GM12874 (cell line): ENCODE measurements around the gene TRIM3.

Experiments
- TF ChIP-seq, protein P1 (sequence below): IDR thresholded peaks from 2 replicates; pipeline ENCODE4 v1.5.1; 2011; ENCODE audit warnings: low read depth, mild to moderate bottlenecking, control low read depth, low read length, moderate library complexity; ENCODE audit not compliant: insufficient read depth

TRIM3 gene

DNA sequence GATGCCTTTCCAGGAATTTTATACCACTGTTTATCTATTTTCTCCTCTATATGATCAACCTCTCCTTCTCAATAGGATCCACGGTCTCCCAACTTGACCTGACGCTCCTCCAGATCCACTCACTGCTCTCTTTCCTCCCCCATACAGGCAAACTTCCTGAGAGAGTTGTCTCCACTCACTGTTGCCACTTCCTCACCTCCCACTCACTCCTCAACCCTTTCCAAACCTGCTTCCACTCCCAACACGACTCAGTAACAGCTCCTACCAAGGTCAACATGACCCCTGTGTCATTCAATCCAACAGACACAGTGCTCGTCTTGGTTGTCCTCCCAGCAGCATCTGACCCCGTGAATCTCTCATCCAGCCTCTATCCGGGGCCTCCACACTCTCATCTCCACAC is 57.9 kb downstream of the TRIM3 start:
- TF ChIP-seq, protein P1, sequence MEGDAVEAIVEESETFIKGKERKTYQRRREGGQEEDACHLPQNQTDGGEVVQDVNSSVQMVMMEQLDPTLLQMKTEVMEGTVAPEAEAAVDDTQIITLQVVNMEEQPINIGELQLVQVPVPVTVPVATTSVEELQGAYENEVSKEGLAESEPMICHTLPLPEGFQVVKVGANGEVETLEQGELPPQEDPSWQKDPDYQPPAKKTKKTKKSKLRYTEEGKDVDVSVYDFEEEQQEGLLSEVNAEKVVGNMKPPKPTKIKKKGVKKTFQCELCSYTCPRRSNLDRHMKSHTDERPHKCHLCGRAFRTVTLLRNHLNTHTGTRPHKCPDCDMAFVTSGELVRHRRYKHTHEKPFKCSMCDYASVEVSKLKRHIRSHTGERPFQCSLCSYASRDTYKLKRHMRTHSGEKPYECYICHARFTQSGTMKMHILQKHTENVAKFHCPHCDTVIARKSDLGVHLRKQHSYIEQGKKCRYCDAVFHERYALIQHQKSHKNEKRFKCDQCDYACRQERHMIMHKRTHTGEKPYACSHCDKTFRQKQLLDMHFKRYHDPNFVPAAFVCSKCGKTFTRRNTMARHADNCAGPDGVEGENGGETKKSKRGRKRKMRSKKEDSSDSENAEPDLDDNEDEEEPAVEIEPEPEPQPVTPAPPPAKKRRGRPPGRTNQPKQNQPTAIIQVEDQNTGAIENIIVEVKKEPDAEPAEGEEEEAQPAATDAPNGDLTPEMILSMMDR, result no peak

DNA sequence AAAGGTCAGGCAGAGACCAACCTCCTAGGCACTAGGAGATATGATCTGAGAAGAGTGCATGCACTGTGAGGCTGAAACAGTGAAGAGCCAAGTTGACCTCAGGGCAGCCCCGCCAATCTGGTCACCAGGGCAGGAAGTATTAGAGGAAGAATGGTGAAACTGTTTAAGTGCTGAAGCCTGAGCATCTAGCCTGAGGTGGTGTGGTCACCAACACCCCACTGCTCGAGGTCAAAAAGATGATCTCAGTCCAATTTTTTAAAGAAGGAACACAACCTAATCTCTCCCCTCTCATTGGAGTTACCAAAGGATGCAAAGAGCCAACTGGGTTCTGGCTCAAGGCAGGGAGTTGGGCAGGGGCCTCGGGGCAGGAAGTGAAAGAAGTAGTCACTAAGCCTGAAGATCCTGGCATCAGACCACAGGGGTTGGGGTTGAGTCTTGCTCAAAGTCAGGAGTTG is 58.8 kb downstream of the TRIM3 start:
- TF ChIP-seq, protein P1, result no peak

DNA sequence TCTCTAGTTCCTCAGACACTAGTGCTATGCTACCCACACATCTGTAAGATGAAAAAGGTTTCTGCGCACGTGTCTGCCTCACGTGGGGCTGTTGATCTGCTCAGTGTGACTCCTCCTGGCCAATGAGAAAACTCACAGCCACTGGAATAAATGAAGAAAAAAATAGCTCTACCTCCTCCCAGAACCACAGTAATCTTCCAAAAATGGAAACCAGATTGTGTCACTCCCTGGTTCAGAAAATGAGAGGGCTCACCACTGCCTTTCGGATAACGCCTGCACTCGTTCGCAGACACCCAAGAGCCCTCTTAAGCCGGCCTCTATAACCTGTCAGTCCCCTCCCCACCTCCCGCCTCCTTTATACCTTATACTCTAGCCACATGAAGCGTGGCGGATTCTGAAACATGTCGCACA is 59.9 kb downstream of the TRIM3 start:
- TF ChIP-seq, protein P1, result no peak

DNA sequence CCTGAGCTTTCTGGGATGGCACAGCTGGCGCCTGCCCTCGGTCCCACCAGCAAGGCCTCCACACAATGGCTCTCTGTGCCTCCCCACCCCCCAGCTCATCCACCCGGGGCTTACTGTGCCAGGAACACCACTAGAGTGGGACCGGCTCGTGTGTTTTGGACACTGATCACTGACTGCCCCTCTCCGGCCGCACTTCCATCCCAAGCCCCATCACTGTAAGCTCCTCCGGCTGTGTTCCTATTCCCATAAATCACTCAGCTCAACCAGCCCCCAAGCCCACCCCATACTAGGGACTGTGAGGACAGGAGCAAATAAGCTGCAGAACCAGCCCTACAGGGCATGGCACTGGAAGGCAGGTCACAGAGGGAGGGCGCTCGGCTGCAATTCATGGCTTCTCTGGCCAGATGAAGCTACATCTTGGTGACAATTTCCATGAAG is 62.1 kb downstream of the TRIM3 start:
- TF ChIP-seq, protein P1, result no peak

DNA sequence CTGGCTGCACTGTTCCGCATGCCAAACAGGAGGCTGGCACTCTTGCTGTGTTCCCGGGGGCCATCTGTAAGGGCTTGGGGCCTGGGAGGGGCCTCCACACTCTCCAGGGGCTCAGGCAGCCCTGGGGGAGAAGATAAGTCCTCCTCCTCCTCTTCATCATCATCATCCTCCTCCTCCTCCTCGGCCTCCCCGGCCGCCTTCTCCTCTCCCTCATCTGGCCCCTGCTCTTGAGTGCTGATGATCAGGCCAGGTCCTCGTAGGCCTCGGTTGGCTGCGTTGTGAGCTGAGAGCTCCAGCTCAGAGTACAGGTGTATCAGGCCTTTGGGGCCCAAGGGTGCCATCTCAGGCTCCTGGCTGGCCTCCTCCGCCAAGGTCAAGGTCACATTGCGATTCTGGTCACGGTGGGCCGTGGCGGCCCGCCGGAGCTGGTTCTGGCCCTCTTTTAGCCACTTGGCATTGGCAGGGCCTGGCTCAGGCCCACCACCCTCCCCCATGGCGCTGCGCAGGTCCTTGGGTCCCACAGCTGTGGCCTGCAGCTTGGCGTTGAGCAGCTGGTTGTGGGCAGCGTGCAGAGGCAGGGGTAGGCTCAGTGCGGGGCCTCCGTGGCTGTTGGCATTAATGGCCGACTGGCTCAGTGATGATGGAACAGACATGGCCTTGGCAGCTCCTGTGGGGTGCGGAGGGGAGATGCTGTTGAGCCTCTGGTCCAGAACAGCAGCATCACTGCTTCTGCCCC is 62.9 kb downstream of the TRIM3 start:
- TF ChIP-seq, protein P1, result no peak

DNA sequence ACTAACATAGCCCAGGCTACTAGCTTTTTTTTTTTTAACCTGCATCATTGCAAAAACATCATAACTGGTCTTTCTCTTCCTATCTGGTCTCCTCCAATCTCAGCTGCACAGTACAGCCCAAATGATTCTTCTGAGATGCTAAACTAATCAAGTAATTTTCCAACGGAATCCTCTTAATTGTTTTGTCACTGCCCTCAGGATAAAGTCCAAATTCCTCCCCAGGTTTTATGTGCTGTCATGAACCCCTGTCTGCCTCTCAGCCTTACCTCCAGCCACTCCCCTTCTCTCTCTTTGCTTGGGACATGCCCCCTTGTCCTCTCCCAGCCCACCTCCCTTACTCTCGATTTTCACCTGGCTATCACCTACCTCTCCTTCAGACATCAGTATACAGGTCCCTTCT is 67.4 kb downstream of the TRIM3 start:
- TF ChIP-seq, protein P1, result no peak

DNA sequence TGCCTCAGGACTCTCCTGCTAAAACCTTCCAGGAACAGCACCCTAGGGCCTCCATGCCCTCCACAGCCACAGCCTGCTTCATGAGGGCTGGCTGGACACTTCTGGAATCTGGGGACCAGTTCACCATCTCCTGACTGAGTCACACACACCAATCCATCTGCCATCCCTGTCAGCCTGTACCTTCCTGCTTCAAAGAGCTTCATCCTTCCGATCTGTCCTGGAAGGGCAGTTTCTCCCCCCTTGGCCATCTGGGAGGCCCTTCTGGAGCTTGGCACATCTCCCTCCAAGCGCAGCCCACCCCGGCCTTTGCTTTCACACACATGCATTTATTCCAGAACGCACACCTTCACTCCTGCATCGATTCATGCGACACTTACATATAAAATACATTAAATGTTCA is 67.9 kb downstream of the TRIM3 start:
- TF ChIP-seq, protein P1, result no peak
